VCaP (cell line): ENCODE data around the gene ZC3H13.
A peak's percentile ranks its signal among the peaks of the same experiment; 100 is the strongest.

Source experiments
- H3K27ac ChIP-seq: fragments of 450-650 bp; 2 replicates; pipeline ENCODE4 v1.5.1; 2017
- TF ChIP-seq, protein P1 (sequence below): fragments of 450-650 bp; conservative IDR thresholded peaks from 2 replicates; pipeline ENCODE4 v1.5.1; 2017; ENCODE audit warnings: mild to moderate bottlenecking, moderate library complexity

The ZC3H13 gene

DNA sequence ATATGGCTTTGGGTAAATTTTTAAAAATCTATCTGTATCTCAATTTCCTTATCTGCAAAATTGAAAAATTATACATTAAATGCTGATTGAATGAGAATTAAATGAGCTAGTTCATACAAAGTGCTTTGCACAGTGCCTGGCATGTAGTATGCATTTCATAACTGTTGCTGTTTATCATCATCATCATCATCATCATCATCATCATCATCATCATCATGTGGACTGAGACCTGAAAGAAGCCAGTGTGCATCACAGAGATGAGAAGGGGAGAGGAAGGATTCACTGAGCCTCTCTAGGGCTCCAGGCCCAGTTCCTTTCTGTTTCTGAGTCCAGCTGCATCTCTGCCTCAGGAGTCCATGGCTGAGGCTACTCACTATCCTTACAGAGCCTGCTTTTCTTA is 6.9 kb upstream of the ZC3H13 start:
- no peak overlapping the region for H3K27ac ChIP-seq
- TF ChIP-seq, protein P1, sequence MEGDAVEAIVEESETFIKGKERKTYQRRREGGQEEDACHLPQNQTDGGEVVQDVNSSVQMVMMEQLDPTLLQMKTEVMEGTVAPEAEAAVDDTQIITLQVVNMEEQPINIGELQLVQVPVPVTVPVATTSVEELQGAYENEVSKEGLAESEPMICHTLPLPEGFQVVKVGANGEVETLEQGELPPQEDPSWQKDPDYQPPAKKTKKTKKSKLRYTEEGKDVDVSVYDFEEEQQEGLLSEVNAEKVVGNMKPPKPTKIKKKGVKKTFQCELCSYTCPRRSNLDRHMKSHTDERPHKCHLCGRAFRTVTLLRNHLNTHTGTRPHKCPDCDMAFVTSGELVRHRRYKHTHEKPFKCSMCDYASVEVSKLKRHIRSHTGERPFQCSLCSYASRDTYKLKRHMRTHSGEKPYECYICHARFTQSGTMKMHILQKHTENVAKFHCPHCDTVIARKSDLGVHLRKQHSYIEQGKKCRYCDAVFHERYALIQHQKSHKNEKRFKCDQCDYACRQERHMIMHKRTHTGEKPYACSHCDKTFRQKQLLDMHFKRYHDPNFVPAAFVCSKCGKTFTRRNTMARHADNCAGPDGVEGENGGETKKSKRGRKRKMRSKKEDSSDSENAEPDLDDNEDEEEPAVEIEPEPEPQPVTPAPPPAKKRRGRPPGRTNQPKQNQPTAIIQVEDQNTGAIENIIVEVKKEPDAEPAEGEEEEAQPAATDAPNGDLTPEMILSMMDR, result no peak

DNA sequence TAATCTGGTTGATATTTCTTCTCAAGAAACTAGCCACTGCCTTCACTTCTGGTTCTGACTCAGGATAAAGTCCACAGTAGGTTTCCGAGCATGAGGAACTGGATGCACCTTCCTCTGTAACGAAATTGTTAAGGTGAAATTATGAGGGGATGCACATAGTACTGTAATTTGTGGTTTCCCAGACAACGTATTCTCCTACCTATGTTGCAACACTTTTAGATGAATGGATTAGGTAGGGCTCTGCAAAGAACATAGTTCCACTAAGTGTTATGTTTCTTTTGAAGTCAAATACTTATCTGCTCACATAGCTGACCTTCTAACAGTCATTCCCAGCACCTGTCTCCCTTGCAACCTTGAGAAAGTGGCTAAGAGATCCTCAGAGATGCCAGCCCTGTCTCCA is 5.7 kb upstream of the ZC3H13 start:
- H3K27ac ChIP-seq, result no peak overlapping the region
- TF ChIP-seq, protein P1, result no peak

DNA sequence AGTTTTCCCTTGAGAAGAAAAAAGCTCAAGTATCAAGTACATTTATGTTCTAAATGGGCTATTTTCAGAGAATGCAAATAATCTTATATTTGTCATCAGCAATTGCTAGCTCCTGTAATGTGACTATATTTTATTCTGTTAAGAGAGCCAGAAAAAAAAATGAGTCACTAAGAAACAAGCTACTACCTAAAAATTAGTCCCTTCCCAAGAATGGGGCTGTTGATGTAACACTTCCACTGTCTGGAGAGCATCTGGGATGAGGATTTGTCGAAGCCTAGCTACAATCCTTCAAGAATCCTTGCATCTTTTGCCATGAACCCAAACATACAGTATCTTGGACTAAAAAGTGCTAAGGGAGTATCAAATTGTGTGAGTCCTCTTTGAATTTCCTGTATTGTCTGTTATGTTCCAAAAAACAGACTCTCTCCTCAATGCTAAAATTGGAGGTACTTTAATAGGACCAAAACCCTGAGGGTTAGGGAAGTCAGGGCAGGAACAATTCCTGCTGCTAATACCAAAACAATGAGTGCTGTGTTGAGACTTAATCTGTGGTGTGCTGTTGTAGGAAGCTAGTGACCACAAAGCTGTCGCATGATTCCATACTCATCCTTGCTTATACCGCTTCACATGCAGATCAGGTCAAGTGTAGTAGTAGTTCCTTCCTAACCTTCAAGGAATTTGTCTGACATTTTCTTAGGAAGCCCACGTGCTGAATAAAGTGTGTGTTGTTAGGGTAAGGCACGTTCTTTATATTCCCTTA is 4.9 kb upstream of the ZC3H13 start:
- TF ChIP-seq, protein P1, result no peak
- no peak overlapping the region for H3K27ac ChIP-seq

DNA sequence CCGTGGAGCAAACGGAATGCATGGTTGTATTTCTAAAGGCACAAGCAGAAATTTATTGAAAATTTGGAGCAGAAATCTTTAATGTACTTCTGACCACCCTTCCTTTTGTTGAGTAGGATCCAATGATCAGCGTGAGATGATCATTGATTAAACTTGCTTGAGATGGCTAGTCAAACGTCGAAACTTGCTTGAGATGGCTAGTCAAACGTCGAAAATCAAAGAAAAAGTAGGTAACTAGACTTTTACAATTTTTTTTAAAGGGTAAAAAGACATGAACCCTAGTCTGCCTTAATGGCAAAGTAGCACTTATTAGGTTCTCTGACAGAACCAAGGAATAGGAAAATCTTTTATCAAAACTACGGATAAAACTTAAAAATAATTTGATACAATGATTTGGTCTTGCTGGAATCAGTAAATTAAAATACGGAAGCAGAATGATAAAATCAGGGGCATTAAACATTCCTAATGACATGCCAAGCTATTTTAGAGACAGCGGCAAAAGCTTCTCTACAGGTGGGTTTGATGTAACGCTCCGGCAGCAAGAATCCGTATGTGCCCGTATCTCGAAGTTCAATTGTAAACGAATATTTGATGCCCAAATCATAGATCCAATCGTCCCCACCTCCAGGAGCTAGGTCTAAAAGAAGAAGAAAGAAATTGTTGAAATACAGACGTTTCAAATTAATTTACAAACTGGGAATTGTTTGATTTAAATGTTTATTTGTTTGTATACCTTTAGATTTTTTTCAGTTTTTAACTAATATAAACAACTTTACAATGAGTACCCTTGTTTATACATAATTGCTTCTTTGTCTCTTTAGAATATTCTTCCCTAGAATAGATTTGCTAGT is 841 bp upstream of the ZC3H13 start:
- peak overlapping the region; percentile 89 for H3K27ac ChIP-seq
- TF ChIP-seq, protein P1, result no peak

DNA sequence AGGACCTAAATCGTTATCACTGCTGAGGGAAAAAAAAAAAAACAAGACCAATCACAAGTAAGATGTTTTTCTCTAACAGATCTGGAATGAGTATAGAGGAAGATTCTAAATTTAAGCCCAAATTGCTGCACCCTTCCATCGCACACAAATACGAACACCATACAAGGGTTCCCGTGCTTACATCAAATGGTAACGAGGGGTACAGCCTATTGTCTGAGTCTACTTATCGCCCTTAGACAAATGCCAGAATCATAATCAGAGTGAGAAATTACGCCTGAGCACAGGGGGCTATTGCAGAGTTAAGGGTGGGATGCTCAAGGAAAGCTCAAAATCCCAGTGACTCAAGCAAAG is 603 bp downstream of the ZC3H13 start:
- TF ChIP-seq, protein P1, result no peak
- H3K27ac ChIP-seq, result peak overlapping the region; percentile 89

DNA sequence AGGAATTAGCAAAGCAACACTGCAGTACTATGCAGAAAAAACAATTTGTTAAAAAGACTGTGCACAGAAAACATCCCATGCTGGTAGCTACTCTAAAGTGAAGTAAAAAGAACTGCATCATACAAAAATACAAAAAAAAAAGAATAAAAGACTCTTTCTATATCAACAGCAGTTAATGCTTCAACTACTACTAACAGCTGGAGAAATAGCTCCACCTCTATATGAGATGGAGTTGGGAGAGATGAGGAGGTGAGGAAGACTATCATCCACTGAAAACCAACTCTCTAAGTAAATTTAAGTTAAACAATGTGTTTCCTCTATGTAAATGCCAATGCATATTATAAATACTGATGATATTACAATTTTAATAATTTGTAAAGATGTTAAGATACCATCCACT is 1.8 kb downstream of the ZC3H13 start:
- no peak overlapping the region for H3K27ac ChIP-seq

DNA sequence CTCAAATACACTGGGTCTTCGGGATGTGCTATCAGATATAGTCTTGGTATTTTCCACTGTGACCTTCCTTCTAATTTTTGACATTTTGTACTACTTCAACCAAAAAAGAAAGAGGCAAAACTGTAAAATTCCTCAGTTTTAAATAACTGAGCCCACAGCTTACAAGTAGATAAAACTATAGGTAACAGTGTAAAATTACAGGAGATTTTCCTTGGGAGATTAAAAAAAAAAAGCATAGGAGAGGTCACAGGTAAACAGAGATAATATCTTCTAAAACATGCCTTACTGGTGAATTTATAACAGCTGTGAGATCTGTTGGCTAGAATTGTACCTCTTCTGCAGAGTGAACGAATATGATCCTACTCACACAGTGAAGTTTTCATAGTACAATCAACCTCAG is 7.1 kb downstream of the ZC3H13 start:
- TF ChIP-seq, protein P1, result no peak
- H3K27ac ChIP-seq, result peak overlapping the region; percentile 12; the same call in 1 of the 2 replicates

More for the DNA sequence above, 1.8 kb downstream of the ZC3H13 start:
- TF ChIP-seq, protein P1, result no peak
